GM18868 (cell line): ENCODE results near the gene FARS2.
A peak's percentile ranks its signal among the peaks of the same experiment; 100 is the strongest.
"Not testable (repeated sequence)": the region's sequence is repeated elsewhere in the genome, so short reads cannot be mapped to it uniquely, and the experiment has no call there.

Source experiments
- ATAC-seq: cut with Tn5 transposase; IDR thresholded peaks from one replicate; pipeline ENCODE4 v1.9.1; 2021; ENCODE audit warnings: mild to moderate bottlenecking, moderate library complexity; ENCODE audit not compliant: unreplicated experiment

The FARS2 gene

DNA sequence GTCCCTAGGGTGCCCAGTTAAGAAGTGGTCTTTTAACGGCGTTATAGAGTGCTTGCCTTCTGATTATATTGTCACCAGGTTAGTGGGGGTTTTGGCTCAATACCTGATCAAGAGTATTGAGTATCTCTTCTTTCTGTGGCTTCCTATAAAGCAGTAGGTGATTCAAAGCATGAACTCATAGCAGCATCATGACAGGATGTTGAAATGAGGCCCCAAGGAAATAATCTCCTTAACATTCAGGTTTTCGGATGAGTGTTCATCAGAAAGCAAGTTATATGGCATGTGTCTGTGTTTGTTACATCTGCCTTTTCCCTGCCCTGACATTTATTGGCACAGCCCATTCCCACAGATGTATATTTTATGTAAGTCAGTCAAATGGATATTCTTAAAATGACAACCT, 301.0 kb downstream of the FARS2 start:
- no peak for ATAC-seq

GRCh38 chr6:5563086-5563485, 301.8 kb downstream of the FARS2 start:
- no peak for ATAC-seq

DNA sequence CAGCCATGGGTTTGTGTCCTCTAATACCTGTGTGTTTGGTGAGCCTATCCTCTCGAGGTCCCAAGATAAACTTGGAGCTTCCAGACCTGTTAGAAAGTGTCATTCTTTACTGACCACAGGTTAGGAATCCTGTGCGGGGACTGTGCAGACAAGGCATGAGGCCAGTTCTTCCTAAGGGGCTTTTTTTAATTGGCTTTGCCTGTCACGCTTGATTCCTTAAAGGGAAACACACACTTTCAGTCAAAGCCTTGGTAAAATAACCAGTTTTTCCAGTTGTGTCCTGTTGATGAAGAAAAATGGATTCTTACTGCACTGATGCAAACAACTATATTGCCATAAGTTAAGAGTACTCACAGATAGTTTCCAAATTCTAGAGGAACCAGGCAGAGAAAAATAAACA, 303.4 kb downstream of the FARS2 start:
- ATAC-seq = not testable (repeated sequence)

DNA sequence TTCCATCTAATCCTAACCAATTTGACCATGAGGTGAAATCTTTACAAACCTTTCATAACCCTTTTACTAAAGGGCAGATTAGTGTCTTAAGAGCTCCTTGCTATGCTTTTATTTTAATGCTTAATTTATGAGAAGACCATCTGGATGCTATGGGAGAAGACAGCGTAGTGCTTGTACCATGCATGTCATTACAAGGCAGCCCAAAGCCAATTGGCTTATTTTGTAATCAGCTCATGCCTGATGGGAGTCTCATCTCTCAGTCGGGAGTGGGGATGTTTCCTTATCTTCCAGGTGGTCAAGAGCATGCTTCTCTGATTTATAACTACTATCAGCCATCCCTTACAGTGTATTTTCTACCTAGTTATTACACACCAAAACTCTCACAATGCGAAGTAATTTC, 304.7 kb downstream of the FARS2 start:
- ATAC-seq = no peak

- ATAC-seq = peak; percentile 64
Observed at GRCh38 chr6:5566718-5567117, 305.4 kb downstream of the FARS2 start.

DNA sequence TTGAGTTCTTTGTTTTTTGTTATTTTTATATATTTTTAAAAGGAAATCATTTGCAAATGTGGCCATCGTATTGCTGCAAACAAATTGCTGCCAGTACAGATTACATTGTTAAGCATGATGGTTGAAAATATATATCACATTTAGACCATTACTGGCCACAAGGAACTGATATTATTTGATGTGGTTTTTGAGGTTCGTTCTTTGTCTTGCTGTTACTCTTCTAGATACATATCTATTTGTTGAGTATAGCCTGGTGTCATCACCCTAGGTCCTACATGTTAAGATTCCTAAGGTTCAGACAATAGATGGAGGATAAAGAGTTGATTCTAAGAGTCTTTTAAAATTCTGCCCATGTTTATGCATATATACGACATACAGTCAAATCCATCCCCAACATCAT, 306.0 kb downstream of the FARS2 start:
- peak; percentile 75 for ATAC-seq

DNA sequence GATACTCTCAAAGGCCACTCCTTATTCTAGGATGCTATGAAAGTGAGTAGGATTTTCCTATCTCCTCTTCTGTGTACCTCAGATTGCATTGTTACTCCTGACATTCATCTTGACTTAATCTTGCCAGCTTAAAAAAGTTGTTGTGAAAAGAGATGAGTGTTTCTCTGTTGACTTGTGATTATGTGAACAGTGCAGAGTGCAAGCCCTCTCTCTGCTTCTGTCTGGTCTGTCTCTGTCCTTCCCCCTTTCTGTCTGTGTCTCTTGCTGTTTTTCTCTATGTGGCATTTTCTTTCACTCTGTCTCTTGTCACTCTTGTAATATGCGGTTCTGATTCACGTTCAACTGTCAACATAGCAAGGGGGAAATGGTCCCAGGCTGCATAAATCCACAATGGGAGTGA, 306.6 kb downstream of the FARS2 start:
- peak; percentile 27 for ATAC-seq

GRCh38 chr6:5569491-5569890, 308.2 kb downstream of the FARS2 start:
- no peak for ATAC-seq

DNA sequence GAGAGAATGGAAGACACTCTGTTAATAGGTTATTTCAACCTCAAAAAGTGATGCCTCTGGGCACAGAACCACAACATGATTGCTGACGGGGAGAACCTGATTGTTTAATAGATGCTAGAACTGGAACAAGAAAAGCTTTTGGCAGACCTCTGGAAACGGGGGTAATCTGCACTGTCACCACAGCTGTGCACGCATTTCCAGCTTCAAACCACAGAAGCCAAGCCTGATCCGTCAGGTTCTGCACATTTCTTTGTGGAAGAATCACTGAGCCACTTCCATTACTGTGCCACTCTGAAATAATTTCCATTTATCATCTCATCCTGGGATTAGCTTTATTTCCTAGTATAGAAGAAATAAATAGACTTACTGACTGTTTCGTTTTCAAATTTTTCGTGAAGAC, 309.3 kb downstream of the FARS2 start:
- ATAC-seq = no peak

GRCh38 chr6:5580736-5581581, 319.6 kb downstream of the FARS2 start:
- peak; percentile 68 for ATAC-seq

DNA sequence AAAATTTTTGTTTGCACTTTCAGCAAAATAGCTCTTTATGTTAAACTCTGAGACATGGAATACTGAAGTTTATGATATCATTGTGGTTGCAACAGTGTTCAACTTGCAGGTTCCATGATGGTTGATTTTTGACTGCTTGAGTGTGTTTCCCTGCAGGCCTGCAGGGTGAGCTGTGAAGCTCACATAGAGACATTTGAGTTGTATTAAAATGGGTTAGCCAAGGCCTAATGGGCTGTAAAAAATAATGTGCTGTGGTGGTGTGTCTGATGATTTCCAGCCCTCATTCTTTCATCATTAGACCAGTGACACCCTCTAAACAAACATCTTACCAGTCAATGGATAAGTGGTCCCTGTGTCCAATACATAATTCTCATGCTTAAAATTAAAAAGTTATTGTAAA, 321.4 kb downstream of the FARS2 start:
- ATAC-seq = no peak

GRCh38 chr6:5583528-5583927, 322.2 kb downstream of the FARS2 start:
- no peak for ATAC-seq

GRCh38 chr6:5584078-5584482, 322.8 kb downstream of the FARS2 start:
- ATAC-seq = no peak

DNA sequence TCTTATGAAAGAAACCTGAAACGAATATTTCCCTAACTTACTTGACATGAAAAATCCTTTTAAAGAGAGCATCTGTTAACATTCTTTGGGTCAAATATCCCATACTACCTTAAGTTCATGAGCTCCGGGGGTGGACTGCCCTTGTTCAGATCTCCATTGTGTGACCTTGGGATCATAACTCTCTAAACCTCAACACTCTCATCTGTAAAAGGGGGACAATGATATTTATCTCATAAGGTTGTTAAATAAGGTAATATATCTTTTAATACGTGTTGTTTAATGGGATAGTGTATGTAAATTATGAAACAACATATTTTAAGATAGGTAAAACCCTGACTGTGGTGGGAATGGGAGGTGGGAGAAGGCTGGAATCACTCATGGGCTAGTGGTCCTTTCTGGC, 326.3 kb downstream of the FARS2 start:
- no peak for ATAC-seq

GRCh38 chr6:5589422-5590141, 328.3 kb downstream of the FARS2 start:
- ATAC-seq = no peak

DNA sequence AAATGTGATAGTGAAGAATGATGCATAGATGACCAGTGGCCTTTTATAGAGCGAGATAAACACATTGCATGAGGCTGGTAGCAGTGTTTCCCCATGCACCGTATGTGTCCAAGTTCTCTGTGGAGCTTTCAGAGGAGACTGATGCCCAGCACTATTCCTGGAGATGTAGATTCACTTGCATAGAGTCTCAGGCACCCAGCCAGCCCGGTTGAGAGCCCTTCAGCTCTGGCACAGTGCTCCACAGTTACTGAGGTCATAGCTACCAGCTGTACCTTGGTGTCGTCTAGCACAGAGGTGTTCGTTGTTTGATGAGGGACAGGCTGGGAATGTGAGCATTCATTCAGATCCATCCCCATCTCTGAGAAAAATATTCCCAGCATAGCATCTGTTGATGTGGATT, 328.9 kb downstream of the FARS2 start:
- no peak for ATAC-seq

DNA sequence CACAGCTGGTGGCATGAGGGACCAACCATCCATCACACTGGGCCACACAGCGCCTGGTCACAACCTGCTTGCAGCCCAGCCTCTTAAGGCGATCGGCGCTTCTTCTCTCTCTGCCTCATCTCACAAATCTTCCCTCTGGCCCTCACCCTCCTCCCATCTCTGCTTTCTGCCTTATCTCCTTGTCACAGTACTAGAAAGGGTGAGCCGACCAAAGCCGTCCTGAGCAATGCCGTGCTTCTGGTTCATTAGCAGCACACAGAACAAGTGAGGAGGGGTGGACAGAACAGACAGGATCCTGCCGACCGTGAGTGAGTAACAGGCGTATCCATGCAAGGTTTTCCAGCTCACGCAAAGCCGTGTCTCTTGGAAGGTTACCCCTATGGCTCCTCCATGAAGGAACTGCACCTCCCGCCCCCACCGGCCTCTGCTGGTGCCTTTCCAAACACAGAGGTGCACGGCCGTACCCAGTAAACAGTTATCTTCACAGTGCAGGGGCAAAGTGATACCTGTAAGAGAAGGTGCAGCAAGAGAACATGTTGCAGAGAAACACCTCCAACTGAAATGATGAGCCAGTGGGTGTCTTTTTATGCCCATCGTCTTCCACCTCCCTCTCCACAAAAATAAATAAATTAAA, 331.7 kb downstream of the FARS2 start:
- no peak for ATAC-seq

DNA sequence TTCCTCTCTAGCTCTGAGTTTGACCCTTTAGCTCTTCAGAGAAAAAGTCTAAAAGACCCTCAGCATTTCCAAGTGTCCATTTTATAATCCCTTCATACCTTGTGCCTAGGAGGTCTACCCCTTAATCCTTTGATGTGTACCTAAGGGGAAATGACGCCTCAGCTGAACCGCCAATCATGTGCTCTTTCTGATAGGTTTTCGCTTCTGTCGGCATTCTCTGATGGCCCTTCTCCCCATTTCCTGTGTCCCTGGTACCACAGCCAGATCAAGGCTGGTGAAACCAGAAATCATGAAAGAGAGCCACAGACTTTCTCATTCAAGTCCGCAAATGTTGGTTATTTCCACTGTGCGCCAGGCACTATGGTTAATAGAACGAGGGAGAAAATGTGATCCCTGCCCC, 333.9 kb downstream of the FARS2 start:
- no peak for ATAC-seq

DNA sequence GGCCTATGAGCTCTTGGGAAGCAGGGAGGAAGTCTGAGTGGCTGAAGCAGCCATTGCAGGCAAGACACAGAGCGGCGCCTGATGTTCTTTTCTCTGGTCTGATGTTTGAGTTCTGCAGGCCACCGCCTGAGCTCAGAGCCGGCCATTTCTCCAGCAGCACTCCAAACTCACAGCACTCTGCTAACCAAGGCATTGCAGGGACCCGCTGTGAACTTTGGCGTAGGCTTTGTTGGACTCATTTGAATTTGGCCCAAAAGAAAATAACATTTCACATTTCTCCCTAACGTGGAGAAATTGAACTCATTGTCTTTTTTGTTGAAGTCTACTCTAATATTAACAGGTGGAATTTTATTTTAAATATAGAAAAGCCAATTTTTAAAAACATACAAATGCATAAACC, 336.1 kb downstream of the FARS2 start:
- ATAC-seq = no peak

- no peak for ATAC-seq
Observed at GRCh38 chr6:5598123-5598522, 336.8 kb downstream of the FARS2 start.

GRCh38 chr6:5599127-5599526, 337.8 kb downstream of the FARS2 start:
- ATAC-seq = no peak

GRCh38 chr6:5605937-5606336, 344.6 kb downstream of the FARS2 start:
- ATAC-seq = no peak
